Glutamatergic neuron (in vitro differentiated cells): ENCODE results near the gene ABHD17A. TPM values are rescaled to one million over a fixed set of nuclear protein-coding genes. Genes with fewer than 3 reads are reported as not detected.

ENCODE experiments used
- DNase-seq: peaks from one replicate; pipeline ENCODE4 v3.0.0; 2022
- H3K27ac Mint-ChIP-seq: one replicate; pipeline ENCODE4 v1.8.0; 2020; ENCODE audit warnings: mild to moderate bottlenecking, mixed read lengths, inconsistent platforms; ENCODE audit not compliant: unreplicated experiment
- H3K27me3 Mint-ChIP-seq: one replicate; pipeline ENCODE4 v1.8.0; 2020; ENCODE audit warnings: mild to moderate bottlenecking, moderate library complexity, mixed read lengths, inconsistent platforms; ENCODE audit not compliant: unreplicated experiment
- H3K36me3 Mint-ChIP-seq: one replicate; pipeline ENCODE4 v1.8.0; 2020; ENCODE audit warnings: mild to moderate bottlenecking, mixed read lengths, inconsistent platforms; ENCODE audit not compliant: unreplicated experiment
- H3K4me1 Mint-ChIP-seq: one replicate; pipeline ENCODE4 v1.8.0; 2020; ENCODE audit warnings: mild to moderate bottlenecking, low read depth, mixed read lengths, inconsistent platforms; ENCODE audit not compliant: unreplicated experiment
- H3K4me3 Mint-ChIP-seq: one replicate; pipeline ENCODE4 v1.8.0; 2020; ENCODE audit warnings: mild to moderate bottlenecking, mixed read lengths, inconsistent platforms; ENCODE audit not compliant: unreplicated experiment
- H3K9me3 Mint-ChIP-seq: one replicate; pipeline ENCODE4 v1.8.0; 2020; ENCODE audit warnings: mild to moderate bottlenecking, moderate library complexity, mixed read lengths, inconsistent platforms; ENCODE audit not compliant: unreplicated experiment
- CTCF ChIP-seq: fragments of 200-600 bp; sonication (generic); IDR thresholded peaks from one replicate; pipeline ENCODE4 v1.5.0; 2021; ENCODE audit not compliant: partially characterized antibody, unreplicated experiment
- total RNA-seq: library from RNA; stranded (reverse); fragmentation: NEBNext Ultra II Directional; extraction: Animal tissue kit (Norgen Biotek cat#: 25700); gene quantifications from one replicate; pipeline ENCODE4 v1.2.1, GENCODE V29; 2021; ENCODE audit not compliant: unreplicated experiment

ABHD17A gene
- total RNA-seq, 1 donor from 2014 or later, result 75.1 TPM

- DNase-seq, result no peak
- peaks cover 10% of the 10 kb centered on the region for H3K27me3 Mint-ChIP-seq
- H3K27ac Mint-ChIP-seq, result no peak overlapping the region
- H3K4me3 Mint-ChIP-seq, result no peak overlapping the region
- H3K4me1 Mint-ChIP-seq, result peaks cover 12% of the 10 kb centered on the region
- no peaks in the 10 kb centered on the region for H3K36me3 Mint-ChIP-seq
- H3K9me3 Mint-ChIP-seq, result peaks cover 11% of the 10 kb centered on the region
- no peak for TF ChIP-seq CTCF
Measured at GRCh38 chr19:1871140-1871597, 14.1 kb downstream of the ABHD17A start.

GRCh38 chr19:1868971-1869370, 16.3 kb downstream of the ABHD17A start:
- Mint-ChIP-seq H3K36me3 (no peaks in the 10 kb centered on the region), H3K27ac (no peak overlapping the region), H3K27me3 (no peaks in the 10 kb centered on the region), H3K9me3 (peaks cover 1% of the 10 kb centered on the region), H3K4me1 (peaks cover 2% of the 10 kb centered on the region), H3K4me3 (no peak overlapping the region)
- no peak for DNase-seq
- no peak for TF ChIP-seq CTCF

- H3K27me3 Mint-ChIP-seq, result no peaks in the 10 kb centered on the region
- H3K9me3 Mint-ChIP-seq, result peaks cover 3% of the 10 kb centered on the region
- DNase-seq, result no peak
- no peaks in the 10 kb centered on the region for H3K36me3 Mint-ChIP-seq
- no peaks in the 10 kb centered on the region for H3K4me1 Mint-ChIP-seq
- no peak overlapping the region for H3K27ac Mint-ChIP-seq
- no peak overlapping the region for H3K4me3 Mint-ChIP-seq
- TF ChIP-seq CTCF, result no peak
Measured at GRCh38 chr19:1867349-1867724, 18.0 kb downstream of the ABHD17A start.

GRCh38 chr19:1866693-1867348, 18.5 kb downstream of the ABHD17A start:
- peaks cover 3% of the 10 kb centered on the region for H3K9me3 Mint-ChIP-seq
- H3K27me3 Mint-ChIP-seq, result no peaks in the 10 kb centered on the region
- no peak overlapping the region for H3K4me3 Mint-ChIP-seq
- no peaks in the 10 kb centered on the region for H3K36me3 Mint-ChIP-seq
- no peak for DNase-seq
- no peak for TF ChIP-seq CTCF
- no peaks in the 10 kb centered on the region for H3K4me1 Mint-ChIP-seq
- H3K27ac Mint-ChIP-seq, result no peak overlapping the region

GRCh38 chr19:1865172-1866010, 19.9 kb downstream of the ABHD17A start:
- no peak overlapping the region for H3K27ac Mint-ChIP-seq
- no peak for DNase-seq
- no peak for TF ChIP-seq CTCF
- no peak overlapping the region for H3K4me3 Mint-ChIP-seq
- H3K36me3 Mint-ChIP-seq, result no peaks in the 10 kb centered on the region
- H3K27me3 Mint-ChIP-seq, result peaks cover 4% of the 10 kb centered on the region
- no peaks in the 10 kb centered on the region for H3K4me1 Mint-ChIP-seq
- H3K9me3 Mint-ChIP-seq, result peaks cover 8% of the 10 kb centered on the region
